Hepatocyte (in vitro differentiated cells): ENCODE results near the gene FFAR4. TPM values are rescaled to one million over a fixed set of nuclear protein-coding genes. Genes with fewer than 3 reads are reported as not detected.
"Not testable (repeated sequence)": the region's sequence is repeated elsewhere in the genome, so short reads cannot be mapped to it uniquely, and the experiment has no call there.

Experiments
- DNase-seq: peaks from one replicate; pipeline ENCODE4 v3.0.0-alpha.2; 2016; ENCODE audit warnings: low spot score
- H2AFZ ChIP-seq: fragments of 200-600 bp; sonication (generic); 2 replicates; pipeline ENCODE4 v1.6.0; 2016; ENCODE audit warnings: antibody characterized with exemption, mild to moderate bottlenecking
- H3K27ac ChIP-seq: fragments of 200-600 bp; sonication (generic); 2 replicates; pipeline ENCODE4 v1.5.1; 2016; ENCODE audit warnings: mild to moderate bottlenecking
- H3K27me3 ChIP-seq: fragments of 200-600 bp; sonication (generic); 2 replicates; pipeline ENCODE4 v1.6.1; 2016
- H3K36me3 ChIP-seq: fragments of 200-600 bp; sonication (generic); replicated peaks from 2 replicates; pipeline ENCODE4 v1.5.1; 2016; ENCODE audit warnings: low read depth; ENCODE audit not compliant: insufficient read depth
- H3K4me1 ChIP-seq: fragments of 200-600 bp; sonication (generic); 2 replicates; pipeline ENCODE4 v1.5.1; 2016; ENCODE audit warnings: mild to moderate bottlenecking, moderate library complexity; ENCODE audit not compliant: insufficient read depth
- H3K4me2 ChIP-seq: fragments of 200-600 bp; sonication (generic); 2 replicates; pipeline ENCODE4 v1.6.0; 2016
- H3K4me3 ChIP-seq: fragments of 200-600 bp; sonication (generic); 2 replicates; pipeline ENCODE4 v1.5.1; 2016; ENCODE audit warnings: mild to moderate bottlenecking
- H3K79me2 ChIP-seq: fragments of 200-600 bp; sonication (generic); 2 replicates; pipeline ENCODE4 v1.6.0; 2017; ENCODE audit warnings: mild to moderate bottlenecking
- H3K9me2 ChIP-seq: fragments of 200-600 bp; sonication (generic); replicated peaks from 2 replicates; pipeline ENCODE4 v1.6.0; 2017; ENCODE audit warnings: mild to moderate bottlenecking; ENCODE audit not compliant: insufficient read depth
- H3K9me3 ChIP-seq: fragments of 200-600 bp; sonication (generic); 2 replicates; pipeline ENCODE4 v1.5.1; 2016; ENCODE audit warnings: low read depth, mild to moderate bottlenecking
- H4K20me1 ChIP-seq: fragments of 200-600 bp; sonication (generic); 2 replicates; pipeline ENCODE4 v1.6.0; 2016; ENCODE audit warnings: mild to moderate bottlenecking; ENCODE audit not compliant: insufficient read depth, poor library complexity, severe bottlenecking
- EZH2 ChIP-seq: fragments of 200-600 bp; sonication (generic); IDR thresholded peaks from 2 replicates; pipeline ENCODE4 v1.6.1; 2016; ENCODE audit warnings: antibody characterized with exemption, mild to moderate bottlenecking, borderline replicate concordance
- EZH2phosphoT487 ChIP-seq: fragments of 200-600 bp; sonication (generic); IDR thresholded peaks from one replicate; pipeline ENCODE4 v1.6.1; 2018; ENCODE audit warnings: antibody characterized with exemption, mild to moderate bottlenecking, low read depth, moderate library complexity; ENCODE audit not compliant: unreplicated experiment, severe bottlenecking
- WGBS: methylation state at CpG from one replicate; pipeline ENCODE4 v1.1.6; 2016; ENCODE audit warnings: low lambda C conversion rate; ENCODE audit errors: missing lambda C conversion rate; 5-methylcytosine and 5-hydroxymethylcytosine counted together
- polyA plus RNA-seq: library from polyadenylated mRNA; unstranded; fragments of >200 nt; fragmentation: Nextera tagmentation; extraction: Ambion mirVana; gene quantifications from 2 replicates; pipeline ENCODE4 v1.2.1, GENCODE V29; 2016
- total RNA-seq: library from RNA; depleted of rRNA; stranded (reverse); fragments of >200 nt; gene quantifications from 2 replicates; pipeline ENCODE4 v1.2.3, GENCODE V29; 2014
- TF ChIP-seq, protein P1 (sequence below): fragments of 200-600 bp; sonication (generic); IDR thresholded peaks from 2 replicates; pipeline ENCODE4 v1.5.1; 2016; ENCODE audit warnings: antibody characterized with exemption, mild to moderate bottlenecking; ENCODE audit not compliant: poor library complexity

FFAR4 gene
- total RNA-seq, result 0.16 TPM in 1 of 2 replicates, not detected in the other
- polyA plus RNA-seq, result 0.04 and 0.53 TPM in 2 replicates

GRCh38 chr10:93566435-93567276 lies at the start of gene FFAR4:
TSS of gene FFAR4 (plus strand) at chr10:93566665. CDS start at chr10:93566721, 56 bp downstream.
- TF ChIP-seq EZH2, result peak; percentile 75
- TF ChIP-seq, protein P1, sequence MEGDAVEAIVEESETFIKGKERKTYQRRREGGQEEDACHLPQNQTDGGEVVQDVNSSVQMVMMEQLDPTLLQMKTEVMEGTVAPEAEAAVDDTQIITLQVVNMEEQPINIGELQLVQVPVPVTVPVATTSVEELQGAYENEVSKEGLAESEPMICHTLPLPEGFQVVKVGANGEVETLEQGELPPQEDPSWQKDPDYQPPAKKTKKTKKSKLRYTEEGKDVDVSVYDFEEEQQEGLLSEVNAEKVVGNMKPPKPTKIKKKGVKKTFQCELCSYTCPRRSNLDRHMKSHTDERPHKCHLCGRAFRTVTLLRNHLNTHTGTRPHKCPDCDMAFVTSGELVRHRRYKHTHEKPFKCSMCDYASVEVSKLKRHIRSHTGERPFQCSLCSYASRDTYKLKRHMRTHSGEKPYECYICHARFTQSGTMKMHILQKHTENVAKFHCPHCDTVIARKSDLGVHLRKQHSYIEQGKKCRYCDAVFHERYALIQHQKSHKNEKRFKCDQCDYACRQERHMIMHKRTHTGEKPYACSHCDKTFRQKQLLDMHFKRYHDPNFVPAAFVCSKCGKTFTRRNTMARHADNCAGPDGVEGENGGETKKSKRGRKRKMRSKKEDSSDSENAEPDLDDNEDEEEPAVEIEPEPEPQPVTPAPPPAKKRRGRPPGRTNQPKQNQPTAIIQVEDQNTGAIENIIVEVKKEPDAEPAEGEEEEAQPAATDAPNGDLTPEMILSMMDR, result no peak
- Histone ChIP-seq H3K4me2 (peak within 1 kb of the TSS; percentile 91), H4K20me1 (no peaks in the 10 kb centered on the region), H3K9me2 (no peaks in the 10 kb centered on the region), H2AFZ (peak within 1 kb of the TSS; percentile 46), H3K9me3 (no peaks in the 10 kb centered on the region), H3K27ac (no peak within 1 kb of the TSS), H3K79me2 (no peaks in the 10 kb centered on the region), H3K4me1 (peaks cover 3% of the 10 kb centered on the region), H3K4me3 (peak within 1 kb of the TSS; percentile 16), H3K27me3 (peaks cover 61% of the 10 kb centered on the region), H3K36me3 (no peaks in the 10 kb centered on the region)
- DNase-seq, result peak; percentile 54
- WGBS, result 2% methylated on average over 85 of the region's 85 CpGs

GRCh38 chr10:93518531-93518930 lies 47.9 kb upstream of the FFAR4 start:
- H3K27ac ChIP-seq, result no peak overlapping the region
- H3K36me3 ChIP-seq, result no peaks in the 10 kb centered on the region
- H3K9me3 ChIP-seq, result no peaks in the 10 kb centered on the region
- no peaks in the 10 kb centered on the region for H3K9me2 ChIP-seq
- WGBS, result 96% methylated on average over 4 of the region's 4 CpGs
- TF ChIP-seq EZH2phosphoT487 (no peak), EZH2 (no peak)
- TF ChIP-seq, protein P1, result no peak
- DNase-seq, result no peak
- H3K4me1 ChIP-seq, result no peaks in the 10 kb centered on the region
- no peaks in the 10 kb centered on the region for H4K20me1 ChIP-seq
- H3K4me2 ChIP-seq, result no peak overlapping the region
- no peak overlapping the region for H3K4me3 ChIP-seq
- H3K27me3 ChIP-seq, result no peaks in the 10 kb centered on the region
- no peaks in the 10 kb centered on the region for H3K79me2 ChIP-seq
- H2AFZ ChIP-seq, result no peak overlapping the region

DNA sequence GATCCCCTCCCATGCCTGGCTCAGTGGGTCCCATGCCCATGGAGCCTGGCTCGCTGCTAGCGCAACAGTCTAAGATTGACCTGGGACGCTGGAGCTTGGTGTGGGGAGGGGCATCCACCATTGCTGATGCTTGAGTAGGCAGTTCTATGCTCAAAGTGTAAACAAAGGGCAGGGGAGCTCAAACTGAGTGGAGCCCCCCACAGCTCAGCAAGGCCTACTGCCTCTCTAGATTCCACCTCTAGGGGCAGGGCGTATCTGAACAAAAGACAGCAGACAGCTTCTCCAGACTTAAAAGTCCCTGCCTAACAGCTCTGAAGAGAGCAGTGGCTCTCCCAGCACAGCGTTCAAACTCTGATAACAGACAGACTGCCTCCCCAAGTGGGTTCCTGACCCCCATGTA lies 31.2 kb upstream of the FFAR4 start:
- H3K4me1 ChIP-seq, result no peaks in the 10 kb centered on the region
- no peaks in the 10 kb centered on the region for H3K79me2 ChIP-seq
- H2AFZ ChIP-seq, result no peak overlapping the region
- DNase-seq, result no peak
- H4K20me1 ChIP-seq, result no peaks in the 10 kb centered on the region
- H3K27me3 ChIP-seq, result no peaks in the 10 kb centered on the region
- H3K27ac ChIP-seq, result no peak overlapping the region
- H3K9me2 ChIP-seq, result no peaks in the 10 kb centered on the region
- WGBS, result 90% methylated on average over 5 of the region's 5 CpGs
- no peaks in the 10 kb centered on the region for H3K36me3 ChIP-seq
- no peak overlapping the region for H3K4me3 ChIP-seq
- TF ChIP-seq, protein P1, result no peak
- TF ChIP-seq EZH2 (no peak), EZH2phosphoT487 (no peak)
- H3K4me2 ChIP-seq, result no peak overlapping the region
- H3K9me3 ChIP-seq, result no peaks in the 10 kb centered on the region

- H3K9me3 ChIP-seq, H3K27ac ChIP-seq, H3K79me2 ChIP-seq, H3K9me2 ChIP-seq, H3K36me3 ChIP-seq, H3K4me1 ChIP-seq, DNase-seq, H2AFZ ChIP-seq, H3K27me3 ChIP-seq, H4K20me1 ChIP-seq, H3K4me2 ChIP-seq, H3K4me3 ChIP-seq: not testable (repeated sequence)
- whole genome bisulfite sequencing, result 93% methylated on average over 4 of the region's 4 CpGs
Measured at GRCh38 chr10:93540871-93541270, 25.6 kb upstream of the FFAR4 start.
